ENCODE data around the gene SFT2D3.

The SFT2D3 gene, protein sequence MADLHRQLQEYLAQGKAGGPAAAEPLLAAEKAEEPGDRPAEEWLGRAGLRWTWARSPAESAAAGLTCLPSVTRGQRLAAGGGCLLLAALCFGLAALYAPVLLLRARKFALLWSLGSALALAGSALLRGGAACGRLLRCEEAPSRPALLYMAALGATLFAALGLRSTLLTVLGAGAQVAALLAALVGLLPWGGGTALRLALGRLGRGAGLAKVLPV

DNA sequence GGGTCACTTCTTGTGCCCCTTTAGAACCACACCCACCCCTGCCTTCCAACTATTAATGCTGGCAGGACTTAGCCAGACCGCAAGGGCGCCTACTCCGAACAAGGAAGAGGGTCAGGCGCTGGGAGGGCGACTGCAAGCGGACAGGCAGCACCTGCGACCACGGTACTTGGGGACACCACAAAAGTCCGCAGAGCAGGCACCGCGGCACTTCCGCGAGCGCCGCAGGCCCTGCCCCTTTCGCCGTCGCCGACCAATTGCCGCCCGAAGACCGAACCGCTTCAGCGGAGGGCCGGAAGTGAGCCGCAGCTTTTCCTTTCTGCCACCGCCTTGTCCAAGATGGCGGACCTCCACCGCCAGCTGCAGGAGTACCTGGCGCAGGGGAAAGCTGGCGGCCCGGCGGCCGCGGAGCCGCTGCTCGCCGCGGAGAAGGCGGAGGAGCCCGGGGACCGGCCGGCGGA, at the start of gene SFT2D3:
SFT2D3 (plus strand) TSS at position 305 of the 458 bp plus-strand sequence; CDS start at position 337, 32 bp downstream.
- peak; percentile 54 to 94 (median 88) for DNase-seq

DNA sequence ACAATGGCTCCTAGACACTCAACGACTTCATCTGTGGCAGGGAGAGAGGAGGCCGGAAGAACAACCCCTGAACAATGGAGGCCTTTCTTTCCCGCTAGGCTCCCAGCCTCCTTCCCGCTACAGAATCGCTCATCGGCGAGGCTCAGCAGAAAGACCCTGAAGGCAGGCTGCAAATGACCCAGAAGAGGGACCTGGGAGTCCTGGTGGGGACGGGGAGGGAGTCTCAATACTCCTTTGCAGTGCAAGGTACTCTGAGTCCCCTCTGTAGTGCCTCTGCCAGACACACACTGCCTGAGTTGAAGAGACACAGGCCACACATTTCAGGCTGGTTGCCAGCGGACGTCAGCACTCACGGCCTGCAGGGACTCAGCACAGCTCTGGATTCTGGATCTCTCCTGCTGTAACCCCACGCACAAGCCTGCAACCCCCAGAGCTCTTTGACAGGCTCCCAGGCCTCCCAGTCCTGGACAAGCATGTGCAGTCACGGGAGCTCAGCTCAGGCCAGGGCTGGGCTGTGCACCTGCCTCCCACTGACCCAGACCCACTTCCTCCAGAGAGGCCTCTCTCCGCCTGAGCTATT, 49.2 kb upstream of the SFT2D3 start:
- DNase-seq: peak in 42 of 58 donors; percentile 24 to 86 (median 68)

DNA sequence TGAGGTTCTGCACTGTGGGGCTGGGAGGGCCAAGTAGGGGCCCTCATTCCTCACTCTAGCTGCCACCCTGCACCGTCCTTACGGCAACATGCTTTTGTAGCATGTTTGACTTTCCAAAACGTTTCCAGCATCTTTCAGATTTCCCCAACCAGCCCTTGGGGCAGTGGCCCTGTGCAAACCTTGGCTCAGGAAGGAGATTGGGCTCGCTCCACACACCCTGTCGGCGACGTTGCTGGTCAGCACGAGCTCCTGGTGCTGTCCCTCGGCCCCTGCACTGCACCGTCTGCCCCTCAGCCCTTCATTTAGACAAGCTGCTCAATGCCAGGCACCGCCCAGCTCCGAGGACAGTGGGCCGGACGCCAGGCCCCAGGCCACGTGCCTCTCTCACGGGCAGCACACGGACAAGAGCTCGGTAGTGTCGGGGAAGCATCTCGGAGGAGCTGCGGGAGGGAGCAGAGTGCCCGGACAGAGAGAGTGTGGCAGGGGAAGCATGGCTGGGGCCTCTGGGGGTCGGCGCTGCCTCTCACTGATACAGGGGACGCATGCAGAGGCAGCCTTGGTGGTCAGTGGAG, 48.4 kb upstream of the SFT2D3 start:
- DNase-seq: no peak

DNA sequence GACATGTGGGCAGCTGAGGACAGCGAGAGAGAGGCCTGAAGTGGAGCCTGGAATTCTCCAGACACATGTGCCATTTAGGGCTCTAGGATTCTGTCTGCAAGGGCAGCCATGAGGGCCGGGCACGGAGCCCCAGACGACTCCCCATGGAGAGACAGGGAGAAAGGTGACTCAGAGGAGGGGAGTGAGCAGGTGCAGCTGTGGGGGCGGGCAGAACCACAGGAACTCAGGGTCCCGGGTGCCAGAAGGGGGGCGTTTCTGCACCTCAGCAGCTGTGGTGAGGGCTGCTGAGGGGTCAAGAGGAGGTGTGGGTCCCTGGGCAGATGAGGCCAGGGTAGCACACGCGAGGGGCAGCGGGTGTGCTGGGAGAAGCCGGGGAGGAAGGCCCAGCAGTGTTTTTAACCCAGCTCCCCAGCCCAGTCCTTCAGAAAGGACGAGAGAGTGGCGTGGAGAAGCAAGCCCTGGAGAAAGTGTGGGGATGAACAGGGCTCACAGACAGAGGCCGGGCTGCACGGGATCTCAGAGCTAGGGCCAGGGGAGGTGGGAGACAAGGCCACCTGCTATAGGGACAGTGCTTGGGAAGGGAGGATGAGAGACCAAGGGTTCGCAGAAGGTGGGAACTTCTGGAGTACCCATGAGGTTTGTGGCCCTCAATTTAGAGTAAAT, 47.7 kb upstream of the SFT2D3 start:
- no peak for DNase-seq

DNA sequence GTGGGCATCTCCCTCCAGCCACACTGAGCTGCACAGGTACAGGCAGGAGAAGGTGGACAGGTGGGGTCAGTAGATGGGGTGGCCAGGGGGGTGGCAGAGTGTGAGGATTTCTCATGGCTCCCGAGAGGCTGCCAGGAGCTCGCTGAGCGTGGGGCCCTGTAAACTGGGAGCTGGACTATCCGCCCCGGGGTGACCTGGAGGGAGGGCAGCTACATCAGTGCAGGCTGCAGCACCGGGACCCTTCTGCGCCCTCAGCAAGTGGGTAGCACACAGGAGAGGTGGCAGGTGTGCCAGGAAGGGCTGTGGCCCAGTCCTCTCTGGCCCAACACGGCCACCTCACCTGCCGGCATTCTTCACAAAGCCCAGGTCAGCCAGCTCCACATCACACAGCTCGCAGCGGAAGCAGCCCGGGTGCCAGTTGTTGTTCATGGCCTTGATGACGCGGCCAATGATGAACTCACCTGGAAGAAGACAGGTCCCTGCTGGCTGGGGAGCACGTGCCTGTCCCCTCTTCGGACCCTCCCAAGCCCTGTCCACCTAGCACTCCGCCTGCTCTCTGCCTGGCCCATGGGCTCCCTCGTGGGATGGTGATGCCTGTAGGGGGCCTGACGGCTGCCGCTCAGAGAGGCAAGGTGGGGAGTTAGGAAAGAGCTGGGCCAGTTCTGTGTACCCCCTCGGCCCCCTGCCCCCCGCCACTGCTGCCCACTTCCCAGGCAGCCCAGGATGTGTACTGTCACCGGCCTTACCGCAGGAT, 47.0 kb upstream of the SFT2D3 start:
- no peak for DNase-seq

DNA sequence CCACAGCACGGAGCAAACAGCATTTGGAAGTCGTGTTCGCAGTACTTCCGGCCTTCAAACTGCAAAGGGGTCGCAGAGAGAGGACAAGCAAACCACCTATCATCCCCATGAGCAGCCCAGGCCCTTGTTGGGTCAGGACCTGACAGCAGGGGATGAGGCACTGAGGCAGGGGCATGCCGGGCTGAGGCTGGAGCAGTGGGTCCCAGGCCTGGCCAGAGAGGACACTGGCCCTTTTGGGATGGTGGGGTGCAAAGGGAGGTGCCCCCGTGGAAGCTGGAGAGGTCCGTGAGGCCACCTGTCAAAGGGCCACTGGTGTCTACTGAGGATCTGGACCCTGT, 46.5 kb upstream of the SFT2D3 start:
- no peak for DNase-seq

DNA sequence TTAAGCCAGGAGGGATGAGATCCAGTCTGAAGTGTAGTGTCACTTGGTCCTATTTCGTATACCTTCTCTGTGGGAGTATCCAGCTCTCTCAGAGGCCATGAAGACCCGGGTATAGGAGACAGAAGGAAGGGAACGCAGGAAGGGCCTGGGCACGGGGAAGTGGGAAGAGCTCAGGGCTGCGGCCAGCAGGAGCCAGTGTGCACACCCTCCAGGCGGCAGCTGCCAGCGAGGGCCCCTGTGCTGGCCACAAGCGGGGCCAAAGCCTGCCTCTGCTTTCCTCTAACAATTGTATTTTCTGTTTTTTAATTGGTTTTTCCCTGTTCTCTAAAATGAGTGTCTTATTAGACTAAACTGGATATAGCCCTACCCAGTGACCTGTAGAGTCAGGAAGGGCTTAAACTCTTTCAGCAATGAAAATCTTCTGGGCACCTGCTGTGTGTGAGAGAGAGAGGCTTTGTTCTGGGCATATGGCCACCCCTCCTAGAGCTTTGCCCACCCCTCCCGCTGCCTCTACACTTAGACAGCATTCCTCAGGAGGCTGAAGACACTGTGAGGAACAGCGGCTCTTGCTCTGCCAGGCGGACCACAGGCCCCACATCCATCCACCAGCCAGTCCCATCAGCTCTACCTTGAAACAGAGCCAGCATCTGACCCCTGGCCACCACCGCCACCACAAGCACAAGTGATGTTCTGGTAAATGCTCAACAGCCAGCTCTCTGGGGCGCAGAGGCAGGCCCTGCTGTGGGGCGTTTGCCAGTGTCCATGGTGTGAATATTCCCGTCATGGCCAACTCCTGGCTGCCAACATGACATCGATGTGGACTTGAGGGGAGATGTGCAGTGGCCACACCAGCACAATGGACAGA, 45.9 kb upstream of the SFT2D3 start:
- DNase-seq: no peak

DNA sequence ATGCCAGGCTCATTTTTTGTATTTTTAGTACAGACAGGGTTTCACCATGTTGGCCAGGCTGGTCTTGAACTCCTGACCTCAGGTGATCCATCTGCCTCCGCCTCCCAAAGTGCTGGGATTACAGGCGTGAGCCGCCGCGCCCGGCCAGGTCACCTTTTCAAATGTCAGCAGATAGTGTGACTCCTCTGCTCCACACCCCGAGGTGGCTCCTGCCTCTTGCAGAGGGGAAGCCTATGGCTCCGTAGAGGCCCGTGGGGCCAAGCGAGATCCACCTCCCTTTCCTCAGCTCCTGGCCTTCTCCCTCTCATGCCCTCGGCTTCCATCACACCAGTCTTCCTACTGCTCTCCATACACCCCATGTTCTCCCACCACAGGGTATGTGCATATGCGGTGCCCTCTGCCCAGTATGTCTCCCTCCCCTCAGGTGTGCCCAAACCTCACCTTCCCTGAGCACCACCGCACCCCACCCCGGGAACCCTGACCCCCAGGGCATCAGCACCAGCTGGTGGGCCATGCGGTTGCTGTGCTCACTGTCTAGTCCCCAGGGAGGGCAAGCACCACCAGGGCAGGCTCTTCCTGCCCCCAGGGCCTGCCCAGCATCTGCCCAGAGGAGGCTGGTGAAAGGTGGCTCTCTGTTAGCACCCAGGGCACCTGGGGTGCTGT, 44.6 kb upstream of the SFT2D3 start:
- DNase-seq: no peak

DNA sequence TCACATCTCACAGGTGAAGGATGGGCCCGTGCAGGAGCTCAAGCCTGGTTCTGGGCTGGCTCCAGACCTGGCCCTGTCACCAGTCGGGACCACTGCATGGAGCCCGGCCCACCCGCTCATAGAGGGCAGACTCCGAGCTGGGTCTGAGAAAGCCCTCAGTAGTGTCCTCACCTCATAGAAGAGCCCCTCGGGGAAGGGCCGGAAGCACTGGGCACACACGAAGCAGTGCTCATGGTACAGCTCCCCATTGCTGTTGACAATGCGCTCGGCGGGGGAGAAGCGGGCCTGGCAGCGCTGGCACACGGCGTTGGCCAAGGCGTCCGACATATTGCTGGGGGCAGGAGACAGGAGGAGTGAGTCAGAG, 44.1 kb upstream of the SFT2D3 start:
- no peak for DNase-seq

DNA sequence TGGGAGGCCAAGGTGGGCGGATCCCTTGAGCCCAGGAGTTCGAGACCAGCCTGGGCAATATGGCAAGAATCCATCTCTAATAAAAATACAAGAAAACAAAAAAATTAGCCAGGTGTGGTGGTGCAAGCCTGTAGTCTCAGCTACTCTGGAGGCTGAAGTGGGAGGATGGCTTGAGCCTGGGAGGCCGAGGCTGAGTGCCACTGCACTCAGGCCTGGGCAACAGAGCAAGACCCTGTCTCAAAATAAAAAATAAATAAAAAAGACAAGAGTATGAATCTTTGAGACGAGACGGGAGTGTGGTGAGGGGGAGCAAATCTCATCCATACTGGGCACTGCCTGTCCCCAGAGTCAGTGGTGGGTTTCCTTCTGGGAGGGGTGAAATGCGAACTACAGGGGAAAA, 43.2 kb upstream of the SFT2D3 start:
- no peak for DNase-seq

DNA sequence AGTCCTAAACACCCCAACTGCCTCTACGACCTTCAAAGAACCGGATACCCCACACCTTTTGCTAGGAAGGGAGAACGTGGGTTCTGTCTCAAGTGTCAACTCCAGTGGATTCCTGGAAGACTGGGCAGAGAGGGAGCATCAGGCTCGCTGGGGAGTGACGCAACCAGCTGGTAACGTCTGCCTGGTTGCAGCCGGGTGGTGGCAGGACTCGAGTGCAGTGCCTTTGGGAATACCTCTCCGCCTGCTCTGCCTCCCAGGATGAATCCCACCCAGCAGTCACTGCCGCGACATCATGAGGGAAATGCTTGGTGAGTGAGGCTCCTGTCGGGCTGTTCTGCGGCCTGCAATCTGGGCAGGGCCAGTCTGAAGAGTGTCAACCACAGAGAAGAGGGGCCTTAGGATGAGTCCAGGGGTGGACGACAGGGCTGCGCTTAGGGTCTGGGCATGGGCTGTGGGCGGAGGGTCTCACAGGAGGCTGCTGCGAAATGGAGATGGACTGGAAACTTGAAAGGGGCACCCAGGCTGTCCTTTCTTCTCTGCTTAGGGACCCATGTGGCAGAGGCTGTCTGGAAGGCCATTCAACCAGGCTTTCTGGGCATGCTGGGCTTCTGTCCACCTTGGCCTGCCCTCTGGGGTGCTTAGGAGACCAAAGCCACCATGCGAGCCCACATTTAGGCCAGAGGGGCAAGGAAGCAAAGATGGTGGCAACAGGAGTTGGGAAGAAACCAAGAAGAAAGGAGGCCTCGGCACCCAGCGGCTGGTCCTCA, 42.5 kb upstream of the SFT2D3 start:
- no peak for DNase-seq

DNA sequence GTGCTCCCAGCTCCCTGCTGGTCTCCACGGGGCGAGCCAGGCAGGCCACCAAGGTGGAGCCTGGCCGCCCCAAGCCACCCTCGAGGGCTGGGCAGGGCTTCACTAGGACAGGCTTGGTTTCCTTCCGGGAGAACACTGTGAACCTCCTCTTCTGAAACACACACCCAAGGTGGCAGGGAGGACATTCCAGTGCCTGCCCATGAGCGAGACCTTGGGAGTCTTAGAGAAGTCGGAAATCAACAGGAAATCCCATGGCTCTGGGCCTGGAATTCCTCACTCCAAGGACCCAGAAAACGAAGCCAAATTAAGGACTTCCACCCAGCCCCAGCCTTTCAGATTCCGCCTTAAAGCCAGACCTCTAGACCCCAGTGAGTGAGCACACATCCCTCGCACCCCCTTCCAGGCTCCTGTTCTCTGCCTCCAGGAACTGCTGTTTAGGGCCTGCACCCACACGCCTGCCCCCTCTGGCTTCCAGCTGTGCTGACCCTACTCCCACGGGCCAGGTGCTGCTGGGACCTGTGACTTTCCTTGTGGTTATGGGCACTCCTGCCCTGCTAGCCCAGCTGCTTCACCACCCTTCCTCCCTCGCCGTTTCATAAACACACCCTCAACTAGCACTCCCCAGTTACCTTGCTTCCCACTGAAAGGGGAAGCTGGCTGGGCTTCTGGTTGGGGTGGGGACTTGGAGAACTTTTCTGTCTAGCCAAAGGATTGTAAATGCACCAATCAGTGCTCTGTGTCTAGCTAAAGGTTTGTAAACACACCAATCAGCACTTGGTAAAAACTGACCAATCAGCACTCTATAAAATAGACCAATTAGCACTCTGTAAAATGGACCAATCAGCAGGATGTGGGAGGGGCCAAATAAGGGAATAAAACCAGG, 41.6 kb upstream of the SFT2D3 start:
- DNase-seq: no peak

DNA sequence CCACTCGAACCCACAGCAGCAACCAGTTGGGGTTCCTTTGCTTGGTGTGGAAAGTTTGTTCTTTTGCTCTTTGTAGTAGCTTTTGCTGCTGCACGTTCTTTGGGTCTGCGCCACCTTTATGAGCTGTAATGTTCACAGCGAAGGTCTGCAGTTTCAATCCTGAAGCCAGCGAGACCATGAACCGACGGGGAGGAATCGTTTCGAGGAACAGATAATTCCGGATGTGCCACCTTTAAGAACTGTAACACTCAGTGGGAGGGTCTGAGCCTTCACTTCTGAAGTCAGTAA, 41.1 kb upstream of the SFT2D3 start:
- no peak for DNase-seq

DNA sequence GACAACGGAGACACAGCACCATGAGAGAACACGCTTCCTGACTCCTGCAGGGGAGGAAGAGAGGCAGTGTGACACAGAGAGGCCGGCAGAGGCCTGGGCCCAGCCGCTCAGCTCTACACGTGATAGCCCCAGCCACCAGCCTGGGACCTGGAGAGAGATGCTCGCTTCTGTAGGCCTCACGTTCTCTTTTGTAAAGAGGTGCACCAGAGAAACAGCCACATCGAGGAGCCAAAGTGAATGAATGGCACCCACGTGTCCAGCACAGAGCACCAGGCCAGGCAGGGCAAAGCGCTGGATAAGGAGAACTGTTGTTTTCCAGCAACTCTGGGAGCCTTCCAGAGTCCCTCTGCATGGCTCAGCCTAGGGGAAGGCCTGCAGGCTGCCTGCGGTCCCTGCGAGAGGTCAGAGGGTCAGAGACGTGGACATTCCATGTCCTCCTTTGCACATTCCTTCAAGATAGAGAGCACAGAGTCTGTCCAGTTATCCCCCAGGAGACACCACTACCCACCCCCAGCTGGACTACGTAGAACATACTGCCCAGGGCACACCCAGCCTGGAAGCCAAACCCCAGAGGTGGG, 40.1 kb upstream of the SFT2D3 start:
- peak in 21 of 58 donors; percentile 19 to 77 (median 54) for DNase-seq

DNA sequence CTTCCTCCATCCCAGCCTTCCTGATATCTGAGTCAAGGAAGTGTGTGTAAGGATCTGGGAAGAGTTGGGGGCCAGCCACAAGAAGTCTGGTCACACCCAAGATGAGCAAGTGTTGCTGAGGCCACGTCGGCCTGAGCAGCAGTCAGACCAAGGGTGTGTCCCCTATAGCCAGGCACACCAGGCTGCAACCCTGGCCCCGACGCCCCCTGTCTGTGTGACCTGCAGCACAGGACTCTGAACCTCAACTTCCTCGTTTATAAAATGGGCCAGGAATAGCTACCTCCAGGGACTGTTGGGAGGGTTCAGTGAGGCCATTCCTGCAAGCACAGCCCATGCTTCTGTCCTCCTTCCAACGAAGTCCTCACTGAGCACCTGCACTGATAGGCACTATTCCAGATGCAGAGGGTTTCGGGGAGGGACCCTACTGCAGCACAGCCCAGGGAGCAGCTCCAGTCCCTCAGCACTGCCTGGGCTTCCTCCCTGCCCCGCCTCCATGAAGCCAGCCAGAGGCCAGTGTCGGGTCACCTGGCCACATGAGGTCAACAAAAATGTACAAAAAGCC, 39.3 kb upstream of the SFT2D3 start:
- no peak for DNase-seq

DNA sequence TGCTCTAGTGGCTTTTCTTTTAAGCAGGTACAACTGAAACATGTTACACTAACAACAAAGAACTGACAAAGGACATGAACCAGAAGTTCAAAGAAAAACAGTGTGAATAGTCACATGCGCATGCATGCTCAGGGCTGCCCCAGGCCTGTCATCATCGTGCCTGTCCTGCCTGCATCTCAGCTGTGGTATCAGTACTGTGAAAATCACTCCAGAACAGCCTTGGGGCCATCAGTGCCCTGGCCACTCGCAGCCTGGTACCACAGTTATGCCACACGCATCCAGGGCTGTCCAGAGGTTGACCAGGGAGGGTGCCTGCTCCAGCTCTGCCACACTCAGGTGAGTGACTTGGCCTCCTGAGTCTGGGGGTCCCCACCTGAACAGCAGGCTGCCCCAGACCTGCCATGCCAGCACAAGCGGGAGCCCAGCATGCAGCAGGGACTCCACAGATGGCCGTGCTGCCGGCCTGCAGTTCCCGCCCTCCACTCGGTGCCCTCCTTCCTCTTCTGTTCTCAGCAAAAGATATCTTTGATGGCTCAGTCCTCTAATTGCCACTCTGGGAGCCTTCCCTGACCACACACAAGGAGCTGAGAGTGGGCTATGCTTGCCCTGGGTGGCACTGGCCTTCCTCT, 38.2 kb upstream of the SFT2D3 start:
- no peak for DNase-seq

DNA sequence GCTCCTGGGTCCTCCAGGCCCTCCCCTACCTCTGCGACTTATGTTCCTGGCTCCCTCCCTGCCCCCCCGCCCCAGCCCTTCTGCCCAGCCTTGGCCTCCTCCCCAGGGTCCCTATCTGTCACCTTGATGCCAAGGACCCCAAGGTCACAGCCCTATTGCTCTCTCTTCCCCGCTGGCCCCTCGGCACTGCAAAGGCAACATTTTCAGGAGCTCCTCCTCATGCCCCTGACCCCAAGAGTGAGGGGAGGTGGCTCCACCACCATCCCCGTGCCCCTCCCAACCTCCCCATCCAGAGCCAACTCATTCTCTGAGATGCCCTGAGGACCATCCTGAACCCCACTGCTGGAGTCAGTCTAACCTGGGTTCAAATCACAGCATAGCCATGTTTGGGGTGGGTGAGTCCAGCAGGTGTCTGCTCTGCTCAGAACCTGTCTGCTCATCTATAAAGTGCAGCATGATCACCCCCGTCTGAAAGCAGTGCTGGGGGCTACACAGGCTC, 37.7 kb upstream of the SFT2D3 start:
- no peak for DNase-seq
